K562 (cell line): ENCODE data around the gene CCDC136. TPM values are rescaled to one million over a fixed set of nuclear protein-coding genes. Genes with fewer than 3 reads are reported as not detected.
A peak's percentile ranks its signal among the peaks of the same experiment; 100 is the strongest.

Experiments used
- ATAC-seq: fragments of 200-7000 bp; cut with Tn5 transposase; 3 replicates; pipeline ENCODE4 v1.9.1; 2020; ENCODE audit warnings: moderate library complexity
- BruUV-seq: library from RNA; stranded (reverse); fragments of 400-500 nt; replicated peaks from 2 replicates; lab custom pipeline; 2021; lab: Mats Ljungman, UMichigan
- CTCF ChIA-PET: fragments of 300-600 bp; formaldehyde crosslinking; extraction: SDS; loops from one replicate; lab custom pipeline; 2021; ENCODE audit warnings: low intra/inter-chr PET ratio; lab: Yijun Ruan, JAX
- POLR2A ChIA-PET: fragments of 300-600, 350-650 bp; sonication (Branson Sonifier 250); formaldehyde crosslinking; extraction: SDS; loops from one replicate; lab custom pipeline; 2021; ENCODE audit warnings: antibody characterized with exemption, inconsistent platforms; lab: Yijun Ruan, JAX
- DNase-seq, 4 experiments: peaks; one replicate each; pipeline versions ENCODE4 v3.0.0 to v3.0.0-alpha.2; 2011 to 2018; ENCODE audit warnings: low spot score in 3 of 4, mixed read lengths in 3 of 4; ENCODE audit errors: extremely low read depth in 1 of 4
- FAIRE-seq: peaks from 2 replicates; lab custom pipeline; 2011; peaks lifted over from hg19 to GRCh38; lab: Jason Lieb, UNC
- H2AFZ ChIP-seq: 2 replicates; pipeline ENCODE4 v1.6.0; 2011; ENCODE audit warnings: low read depth, low read length, control low read depth, inconsistent platforms
- H3K27ac ChIP-seq: fragments of 200-600 bp; 3 replicates; pipeline ENCODE4 v1.8.0; 2011; ENCODE audit warnings: low read depth, mild to moderate bottlenecking, control low read depth, inconsistent platforms, low read length, moderate library complexity, mixed read lengths; ENCODE audit errors: extremely low read depth
- H3K27me3 ChIP-seq, 2 experiments: fragments of 300-600 bp in 1 of 2; 2 replicates in 1 of 2; 3 replicates in 1 of 2; pipeline versions ENCODE4 v1.6.0 to v1.8.0; 2011; ENCODE audit warnings: inconsistent platforms in 2 of 2, low read length in 2 of 2, mild to moderate bottlenecking in 1 of 2, mixed read lengths in 1 of 2, moderate library complexity in 1 of 2; ENCODE audit not compliant: control insufficient read depth in 2 of 2, insufficient read depth in 2 of 2
- H3K36me3 ChIP-seq: fragments of 300-600 bp; 3 replicates; pipeline ENCODE4 v1.8.0; 2011; ENCODE audit warnings: mild to moderate bottlenecking, low read length, inconsistent platforms; ENCODE audit not compliant: control insufficient read depth, insufficient read depth
- H3K4me1 ChIP-seq, 2 experiments: fragments of 200-600 bp in 1 of 2; replicated peaks in 1 of 2; 2 replicates in 1 of 2; 3 replicates in 1 of 2; pipeline versions ENCODE4 v1.5.1 to v1.8.0; 2011; ENCODE audit warnings: inconsistent platforms in 2 of 2, low read length in 2 of 2, mild to moderate bottlenecking in 1 of 2, mixed read lengths in 1 of 2, moderate library complexity in 1 of 2; ENCODE audit not compliant: control insufficient read depth in 2 of 2, insufficient read depth in 2 of 2
- H3K4me2 ChIP-seq: 2 replicates; pipeline ENCODE4 v1.6.1; 2011; ENCODE audit warnings: low read length, control low read depth, inconsistent platforms, mixed read lengths; ENCODE audit not compliant: insufficient read depth
- H3K4me3 ChIP-seq: fragments of 200-600 bp; sonication (generic), shearing (Covaris generic); 2 replicates; pipeline ENCODE4 v1.5.1; 2016; ENCODE audit warnings: control low read depth, inconsistent platforms
- H3K79me2 ChIP-seq: fragments of 200-600 bp; 3 replicates; pipeline ENCODE4 v1.8.0; 2011; ENCODE audit warnings: low read length, inconsistent platforms; ENCODE audit not compliant: control insufficient read depth, insufficient read depth
- H3K9ac ChIP-seq, 2 experiments: 2 replicates each; pipeline versions ENCODE4 v1.6.0 to v1.6.1; 2011; ENCODE audit warnings: low read depth in 2 of 2, low read length in 2 of 2, control low read depth in 1 of 2, inconsistent platforms in 1 of 2, mild to moderate bottlenecking in 1 of 2, mixed read lengths in 1 of 2; ENCODE audit not compliant: insufficient read depth in 1 of 2
- H3K9me1 ChIP-seq: one replicate; pipeline ENCODE4 v1.6.0; 2011; ENCODE audit warnings: inconsistent platforms, mild to moderate bottlenecking, low read length, moderate library complexity; ENCODE audit not compliant: control insufficient read depth, insufficient read depth
- H3K9me3 ChIP-seq: replicated peaks from 2 replicates; pipeline ENCODE4 v1.5.1; 2011; ENCODE audit warnings: low read depth, low read length, inconsistent platforms; ENCODE audit not compliant: control insufficient read depth, insufficient read depth
- H4K20me1 ChIP-seq: replicated peaks from 2 replicates; pipeline ENCODE4 v1.6.1; 2011; ENCODE audit warnings: low read length, inconsistent platforms, mixed read lengths; ENCODE audit not compliant: control insufficient read depth, insufficient read depth
- MEF2A ChIP-seq: IDR thresholded peaks from 2 replicates; pipeline ENCODE4 v1.6.1; 2011; ENCODE audit warnings: low read depth, mild to moderate bottlenecking, low read length, moderate library complexity; ENCODE audit not compliant: control insufficient read depth
- SPI1 ChIP-seq: IDR thresholded peaks from 2 replicates; pipeline ENCODE4 v1.6.1; 2011; ENCODE audit warnings: low read depth, low read length, control low read depth, borderline replicate concordance
- TEAD1 ChIP-seq, 2 experiments: fragments of 450-650 bp in 1 of 2; sonication (generic) in 1 of 2; formaldehyde crosslinking; IDR thresholded peaks; 2 replicates each; pipeline versions ENCODE4 v1.4.0 to v1.8.0; 2020 to 2022; ENCODE audit warnings: mild to moderate bottlenecking in 2 of 2, missing genetic modification reagents in 1 of 2
- ZNF780A ChIP-seq: fragments of 250-450 bp; sonication (Bioruptor Pico); IDR thresholded peaks from 2 replicates; pipeline ENCODE4 v1.5.0; 2021; ENCODE audit warnings: mild to moderate bottlenecking
- WGBS: fragments of 100-300 bp; shearing (Covaris generic); methylation state at CpG from one replicate; pipeline ENCODE4 v1.1.6; 2016; ENCODE audit warnings: low coverage, mixed read lengths; ENCODE audit not compliant: insufficient coverage; ENCODE audit errors: missing lambda C conversion rate; 5-methylcytosine and 5-hydroxymethylcytosine counted together
- in situ Hi-C: fragments of 300-500 bp; cut with MboI; formaldehyde crosslinking; loops from 4 replicates; pipeline ENCODE4 v1.15.0; 2018; ENCODE audit warnings: inconsistent platforms, mixed read lengths
- intact Hi-C: fragments of 100-400 bp; cut with micrococcal nuclease; formaldehyde crosslinking; loops from 2 replicates; pipeline ENCODE4 v1.14.2; 2022
- polyA plus RNA-seq, 8 experiments: library from polyadenylated mRNA; depleted of rRNA in 4 of 8; stranded (reverse) in 5 of 8; unstranded in 3 of 8; fragments of >200 nt; fragmentation: Nextera tagmentation in 2 of 8; fragmentation: Illumina TruSeq in 1 of 8; extraction: Ambion mirVana in 2 of 8; extraction: Trizol in 1 of 8; gene quantifications; 2 replicates each; pipeline versions ENCODE4 v1.2.1 to v1.2.3, GENCODE V29; 2011 to 2014; ENCODE audit warnings: inconsistent platforms in 1 of 8, missing spikeins in 1 of 8
- total RNA-seq, 7 experiments: library from RNA; depleted of rRNA in 6 of 7; stranded (reverse); fragments of >200 nt in 6 of 7; fragmentation: Illumina TruSeq in 2 of 7; extraction: Trizol in 2 of 7; gene quantifications; 2 replicates each; pipeline versions ENCODE4 v1.2.1 to v1.2.3, GENCODE V29; 2011 to 2021; ENCODE audit warnings: low replicate concordance in 1 of 7

The CCDC136 gene
- total and polyA plus RNA-seq, 9 of the 15 experiments (the other 6 are each of a cell fraction or from before 2014, with no cell fraction given): 2.4 to 40.8 (median 26.5) TPM

DNA sequence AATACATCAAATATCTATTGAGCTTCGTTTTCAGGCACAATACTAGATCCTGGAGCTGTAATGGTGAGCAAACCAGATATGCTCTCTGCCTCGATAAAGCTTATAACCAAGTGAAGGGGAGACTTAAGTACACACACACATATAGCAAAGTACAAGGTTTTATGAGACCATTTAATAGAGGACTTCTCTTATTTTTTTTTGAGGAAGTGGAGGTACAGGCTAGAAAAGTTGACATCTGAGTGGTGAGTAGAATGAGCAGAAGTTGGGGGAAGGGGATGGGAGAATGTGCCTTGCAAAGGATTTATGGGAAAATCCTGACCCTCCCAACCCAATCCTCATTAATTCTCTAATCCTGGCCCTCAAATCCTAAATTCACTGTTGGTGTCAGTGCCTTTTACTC lies 7.7 kb downstream of the CCDC136 start:
- POLR2A ChIA-PET: interaction anchor here (0.7 to 2.2 kb wide), 4 partner anchors 10 to 74 kb away, joined by 3 to 9 read pairs (median 3); no protein-coding TSS in a partner anchor
- WGBS: 31% methylated on average over 2 of the region's 2 CpGs
- Histone ChIP-seq H3K4me2 (no peak overlapping the region), H3K36me3 (peaks cover 37% of the 10 kb centered on the region), H3K9ac (no peak overlapping the region)
- in situ Hi-C loops: no loop called here
- no peak for ATAC-seq
- peak; percentile 72; the same call in 1 of the 2 replicates for TF ChIP-seq SPI1
- TF ChIP-seq TEAD1 (CRISPR knock-in tag; IDR thresholded peaks at IDR 0.05): no peak
- TF ChIP-seq, all 486 proteins: peak for 1
- Histone ChIP-seq H3K4me3 (no peak overlapping the region), H2AFZ (no peak overlapping the region), H3K79me2 (no peaks in the 10 kb centered on the region), H3K9me3 (no peaks in the 10 kb centered on the region), H3K9me1 (no peaks in the 10 kb centered on the region), H4K20me1 (no peaks in the 10 kb centered on the region), H3K27me3 (no peaks in the 10 kb centered on the region), H3K27ac (no peak overlapping the region), H3K4me1 (peaks cover 0 to 2% of the 10 kb centered on the region in 2 experiments; a peak in 2 of 5 replicates)
- FAIRE-seq (no peak), DNase-seq (no peak)
- no TSS peak for BruUV-seq
- intact Hi-C loops: no loop called here
- CTCF ChIA-PET: no interaction called here

DNA sequence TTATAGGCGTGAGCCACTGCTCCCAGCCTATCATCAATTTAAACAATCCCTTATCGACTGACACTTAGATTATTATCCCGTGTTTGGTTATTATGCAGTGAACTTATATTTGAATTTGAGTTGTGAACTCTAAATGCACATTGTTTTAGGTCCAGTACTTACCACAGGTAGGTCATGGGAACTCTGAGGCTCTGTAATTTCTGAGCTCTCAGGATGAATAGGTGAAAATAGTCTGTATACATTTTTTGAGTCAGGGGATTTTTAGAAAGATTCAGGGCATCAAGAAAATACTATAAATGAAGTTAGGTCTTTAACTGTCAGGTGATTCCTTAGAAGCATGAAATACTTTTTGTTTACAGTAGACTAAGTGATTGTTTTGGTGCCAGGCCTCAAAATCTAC lies 8.8 kb downstream of the CCDC136 start:
- POLR2A ChIA-PET: interaction anchor here (0.5 to 2.3 kb wide), 4 partner anchors 8 to 60 kb away, joined by 3 to 9 read pairs (median 5); no protein-coding TSS in a partner anchor
- FAIRE-seq (no peak), DNase-seq (no peak), ATAC-seq (no peak)
- Histone ChIP-seq H3K4me2 (no peak overlapping the region), H2AFZ (no peak overlapping the region), H3K27ac (no peak overlapping the region), H3K9ac (no peak overlapping the region), H3K9me3 (no peaks in the 10 kb centered on the region), H3K79me2 (no peaks in the 10 kb centered on the region), H3K4me3 (no peak overlapping the region), H3K4me1 (no peaks in the 10 kb centered on the region), H3K36me3 (peaks cover 37% of the 10 kb centered on the region), H3K9me1 (no peaks in the 10 kb centered on the region), H4K20me1 (no peaks in the 10 kb centered on the region), H3K27me3 (no peaks in the 10 kb centered on the region)
- no TSS peak for BruUV-seq
- intact Hi-C loops: no loop called here
- CTCF ChIA-PET: no interaction called here
- 44% methylated on average over 3 of the region's 3 CpGs for WGBS
- in situ Hi-C loops: no loop called here
- no peak for TF ChIP-seq MEF2A
- TF ChIP-seq ZNF780A (CRISPR knock-in tag): no peak
